AG09319 (cell line): ENCODE measurements around the gene NPAT.
"Not testable (repeated sequence)": the region's sequence is repeated elsewhere in the genome, so short reads cannot be mapped to it uniquely, and the experiment has no call there.

ENCODE experiments used
- DNase-seq: peaks from one replicate; pipeline ENCODE4 v3.0.0-alpha.2; 2010; ENCODE audit warnings: low read depth; ENCODE audit errors: extremely low read depth
- TF ChIP-seq, protein P1 (sequence below): IDR thresholded peaks from 2 replicates; pipeline ENCODE4 v1.5.1; 2011; ENCODE audit warnings: low read depth, mild to moderate bottlenecking, inconsistent platforms, low read length, moderate library complexity

Gene NPAT

DNA sequence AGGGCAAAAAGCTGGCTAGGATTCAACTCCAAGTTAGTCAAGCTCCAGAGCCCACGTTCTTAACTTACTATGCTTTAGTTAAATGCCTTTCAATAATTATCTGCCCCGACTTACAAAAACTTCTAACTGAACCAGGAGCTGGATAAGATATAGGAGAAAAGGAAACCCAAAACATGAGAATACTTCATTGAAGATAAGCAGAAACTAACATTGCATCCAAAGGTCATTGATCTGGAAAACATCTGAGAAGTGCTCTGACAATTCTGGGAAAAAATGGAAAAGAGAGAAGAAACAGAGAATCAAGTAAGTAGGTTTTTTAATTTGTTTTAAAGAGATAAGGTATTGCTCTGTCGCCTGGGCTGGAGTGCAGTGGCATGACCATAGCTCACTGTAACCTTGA, 73.9 kb downstream of the NPAT start:
- DNase-seq: no peak
- TF ChIP-seq, protein P1, sequence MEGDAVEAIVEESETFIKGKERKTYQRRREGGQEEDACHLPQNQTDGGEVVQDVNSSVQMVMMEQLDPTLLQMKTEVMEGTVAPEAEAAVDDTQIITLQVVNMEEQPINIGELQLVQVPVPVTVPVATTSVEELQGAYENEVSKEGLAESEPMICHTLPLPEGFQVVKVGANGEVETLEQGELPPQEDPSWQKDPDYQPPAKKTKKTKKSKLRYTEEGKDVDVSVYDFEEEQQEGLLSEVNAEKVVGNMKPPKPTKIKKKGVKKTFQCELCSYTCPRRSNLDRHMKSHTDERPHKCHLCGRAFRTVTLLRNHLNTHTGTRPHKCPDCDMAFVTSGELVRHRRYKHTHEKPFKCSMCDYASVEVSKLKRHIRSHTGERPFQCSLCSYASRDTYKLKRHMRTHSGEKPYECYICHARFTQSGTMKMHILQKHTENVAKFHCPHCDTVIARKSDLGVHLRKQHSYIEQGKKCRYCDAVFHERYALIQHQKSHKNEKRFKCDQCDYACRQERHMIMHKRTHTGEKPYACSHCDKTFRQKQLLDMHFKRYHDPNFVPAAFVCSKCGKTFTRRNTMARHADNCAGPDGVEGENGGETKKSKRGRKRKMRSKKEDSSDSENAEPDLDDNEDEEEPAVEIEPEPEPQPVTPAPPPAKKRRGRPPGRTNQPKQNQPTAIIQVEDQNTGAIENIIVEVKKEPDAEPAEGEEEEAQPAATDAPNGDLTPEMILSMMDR: no peak

DNA sequence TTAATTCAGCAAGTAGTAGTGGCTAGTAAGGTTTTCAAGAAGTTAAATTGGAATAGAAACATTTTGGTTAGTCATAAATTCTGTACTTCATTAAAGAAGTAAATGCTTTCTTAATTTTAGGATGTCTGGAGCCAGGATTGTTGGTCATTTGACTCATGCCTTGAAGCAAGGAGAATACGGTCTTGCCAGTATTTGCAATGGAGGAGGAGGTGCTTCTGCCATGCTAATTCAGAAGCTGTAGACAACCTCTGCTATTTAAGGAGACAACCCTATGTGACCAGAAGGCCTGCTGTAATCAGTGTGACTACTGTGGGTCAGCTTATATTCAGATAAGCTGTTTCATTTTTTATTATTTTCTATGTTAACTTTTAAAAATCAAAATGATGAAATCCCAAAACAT, 75.3 kb downstream of the NPAT start:
- no peak for DNase-seq
- TF ChIP-seq, protein P1: no peak

DNA sequence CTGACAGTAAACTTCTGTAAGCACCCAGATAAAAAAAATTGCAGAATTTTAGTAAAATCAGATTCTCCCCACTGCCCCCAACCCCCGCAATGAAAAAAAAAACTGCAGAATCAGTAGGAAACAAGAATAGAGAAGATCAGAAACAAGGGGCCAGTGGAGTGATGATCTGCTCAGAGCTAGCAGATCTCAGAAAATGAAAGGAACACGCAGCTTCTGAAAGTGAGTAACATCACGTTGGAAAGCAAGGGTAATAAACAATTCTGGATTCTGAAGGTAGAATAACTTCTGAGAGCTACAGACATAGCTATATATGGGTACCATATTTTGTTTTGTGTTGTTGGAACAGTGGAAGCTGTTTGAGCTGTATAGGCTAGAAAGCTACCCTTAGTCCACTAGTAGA, 77.8 kb downstream of the NPAT start:
- TF ChIP-seq, protein P1: no peak
- DNase-seq: no peak

DNA sequence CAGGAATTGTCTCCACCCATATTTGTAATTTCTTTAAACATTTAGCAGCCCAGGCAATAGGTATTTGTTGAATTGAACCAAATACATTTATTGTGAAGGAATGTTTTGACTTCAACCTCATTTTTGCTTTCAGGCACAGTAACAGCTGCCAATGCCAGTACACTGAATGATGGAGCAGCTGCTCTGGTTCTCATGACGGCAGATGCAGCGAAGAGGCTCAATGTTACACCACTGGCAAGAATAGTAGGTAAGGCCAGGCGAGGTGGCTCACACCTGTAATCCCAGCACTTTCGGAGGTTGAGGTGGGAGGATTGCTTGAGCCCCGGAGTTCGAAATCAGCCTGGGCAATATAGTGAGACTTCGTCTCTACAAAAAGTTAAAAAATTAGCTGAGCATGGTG, 80.1 kb downstream of the NPAT start:
- TF ChIP-seq, protein P1: no peak
- no peak for DNase-seq

DNA sequence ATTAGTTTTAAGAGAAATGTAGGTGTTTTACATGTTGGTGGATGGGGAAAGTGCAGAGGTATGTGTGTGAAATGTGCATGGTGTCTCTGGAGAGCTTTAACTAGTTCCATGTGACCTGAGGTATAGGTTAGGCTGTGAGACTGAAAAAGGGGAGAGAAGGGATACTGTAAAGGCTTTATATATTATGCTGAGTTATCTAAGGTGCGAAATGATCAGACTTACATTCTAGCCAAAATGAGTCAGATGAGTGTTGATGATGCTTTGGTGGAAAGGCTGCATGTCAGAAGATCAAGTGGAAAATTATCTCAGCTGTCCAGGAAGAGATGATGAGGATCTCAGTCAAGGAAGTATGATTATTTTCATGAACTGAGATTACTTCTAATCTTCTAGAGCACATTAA, 85.2 kb downstream of the NPAT start:
- no peak for DNase-seq
- TF ChIP-seq, protein P1: no peak

DNA sequence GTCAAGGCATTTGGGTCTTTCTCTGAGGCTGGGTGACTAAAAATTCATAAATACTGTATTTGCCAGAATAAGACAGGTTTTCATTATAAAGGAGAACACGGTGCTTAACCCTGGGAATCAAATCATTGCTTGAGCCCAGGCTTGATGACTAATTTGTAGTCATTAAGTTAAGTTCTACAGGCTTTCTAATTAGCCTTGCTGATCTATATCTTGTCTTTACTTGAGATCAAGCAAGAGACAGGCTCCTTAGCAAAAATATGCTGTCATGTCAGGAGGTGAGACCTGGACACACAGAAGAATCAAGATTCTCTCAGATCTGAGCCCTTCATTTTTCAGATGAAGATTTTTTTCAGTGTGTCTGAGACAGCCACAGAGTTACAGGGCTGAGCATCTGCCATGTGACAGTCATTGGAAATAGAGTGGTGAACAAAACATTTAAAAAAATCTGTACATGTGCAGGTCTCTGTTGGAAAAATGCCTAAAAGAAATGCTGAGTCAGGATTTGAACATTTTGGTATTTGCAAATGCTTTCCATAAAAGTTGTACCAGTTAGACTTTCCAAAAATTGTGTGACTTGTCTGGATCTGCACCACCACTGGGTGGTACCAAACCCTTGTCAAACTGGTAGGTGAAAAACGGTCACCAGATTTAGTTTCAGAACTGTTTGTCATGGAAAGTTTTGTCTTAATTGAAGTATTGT, 86.4 kb downstream of the NPAT start:
- no peak for DNase-seq
- TF ChIP-seq, protein P1: peak; percentile 22

DNA sequence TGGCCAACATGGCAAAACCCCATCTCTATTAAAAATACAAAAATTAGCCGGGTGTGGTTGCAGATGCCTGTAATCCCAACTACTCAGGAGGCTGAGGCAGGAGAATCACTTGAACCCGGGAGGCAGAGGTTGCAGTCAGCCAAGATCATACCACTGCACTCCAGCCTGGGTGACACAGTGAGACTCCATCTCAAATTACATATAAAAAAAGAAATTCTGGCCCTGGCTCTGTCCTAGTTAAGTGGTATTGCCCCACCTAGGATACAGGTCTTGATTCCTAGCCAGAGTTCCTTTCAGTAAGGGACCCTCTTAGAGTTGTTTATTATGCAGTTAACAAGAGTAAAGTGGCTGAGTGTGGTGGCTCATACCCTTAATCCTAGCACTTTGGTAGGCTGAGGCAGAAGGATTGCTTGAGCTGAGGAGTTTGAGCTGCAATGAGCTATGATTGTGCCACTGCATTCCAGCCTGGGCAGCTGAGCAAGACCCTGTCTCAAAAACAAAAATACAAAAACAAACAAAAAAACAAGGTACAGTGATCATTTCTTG, 89.4 kb downstream of the NPAT start:
- not testable (repeated sequence) for DNase-seq

DNA sequence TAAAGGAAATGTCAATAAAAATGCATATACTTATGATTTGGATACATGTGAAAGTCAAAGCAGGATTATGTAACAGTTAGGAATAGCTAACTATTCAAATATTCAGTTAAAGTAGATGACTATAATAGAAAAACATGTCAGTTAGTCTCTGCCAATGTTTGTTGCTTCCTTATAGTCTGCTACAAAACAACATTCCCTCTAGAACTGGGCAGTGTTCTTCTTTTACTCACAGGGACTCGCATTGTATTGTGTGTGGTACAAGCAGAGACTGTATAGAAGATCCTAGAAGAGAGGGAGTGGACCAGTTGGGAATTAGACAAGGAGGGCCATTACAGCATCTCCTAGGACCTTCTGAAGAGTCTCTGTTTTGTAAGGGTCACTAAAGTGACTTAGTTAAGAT, 90.4 kb downstream of the NPAT start:
- TF ChIP-seq, protein P1: no peak
- no peak for DNase-seq
